Large intestine (tissue), 3 donors: ENCODE results near the gene ENOSF1. TPM values are rescaled to one million over a fixed set of nuclear protein-coding genes. Genes with fewer than 3 reads are reported as not detected.

Experiments
- DNase-seq, 2 donors: peaks; one replicate each; pipeline versions ENCODE4 v3.0.0 to v3.0.0-alpha.2; 2013
- H3K27ac ChIP-seq: one replicate; pipeline ENCODE4 v1.5.1; 2013; ENCODE audit warnings: low read length
- H3K27me3 ChIP-seq: 2 replicates; pipeline ENCODE4 v1.6.1; 2013; ENCODE audit warnings: low read length; ENCODE audit not compliant: control insufficient read depth, insufficient read depth
- H3K36me3 ChIP-seq: 2 replicates; pipeline ENCODE4 v1.6.1; 2013; ENCODE audit warnings: low read length; ENCODE audit not compliant: control insufficient read depth, insufficient read depth
- H3K4me1 ChIP-seq: one replicate; pipeline ENCODE4 v1.6.1; 2013; ENCODE audit warnings: low read length; ENCODE audit not compliant: control insufficient read depth, insufficient read depth
- H3K4me3 ChIP-seq: one replicate; pipeline ENCODE4 v1.5.1; 2013; ENCODE audit warnings: low read length
- H3K9me3 ChIP-seq: one replicate; pipeline ENCODE4 v1.6.1; 2013; ENCODE audit warnings: mild to moderate bottlenecking, low read depth, low read length, moderate library complexity; ENCODE audit not compliant: control insufficient read depth
- WGBS: methylation state at CpG from one replicate; pipeline ENCODE4 v1.1.5; 2013; ENCODE audit warnings: low lambda C conversion rate; ENCODE audit not compliant: insufficient coverage; 5-methylcytosine and 5-hydroxymethylcytosine counted together
- polyA plus RNA-seq: library from polyadenylated mRNA; unstranded; fragments of 120-200 nt; gene quantifications from one replicate; pipeline ENCODE4 v1.2.1, GENCODE V29; 2013

Gene ENOSF1
- polyA plus RNA-seq, 1 donor, result 291 TPM

DNA sequence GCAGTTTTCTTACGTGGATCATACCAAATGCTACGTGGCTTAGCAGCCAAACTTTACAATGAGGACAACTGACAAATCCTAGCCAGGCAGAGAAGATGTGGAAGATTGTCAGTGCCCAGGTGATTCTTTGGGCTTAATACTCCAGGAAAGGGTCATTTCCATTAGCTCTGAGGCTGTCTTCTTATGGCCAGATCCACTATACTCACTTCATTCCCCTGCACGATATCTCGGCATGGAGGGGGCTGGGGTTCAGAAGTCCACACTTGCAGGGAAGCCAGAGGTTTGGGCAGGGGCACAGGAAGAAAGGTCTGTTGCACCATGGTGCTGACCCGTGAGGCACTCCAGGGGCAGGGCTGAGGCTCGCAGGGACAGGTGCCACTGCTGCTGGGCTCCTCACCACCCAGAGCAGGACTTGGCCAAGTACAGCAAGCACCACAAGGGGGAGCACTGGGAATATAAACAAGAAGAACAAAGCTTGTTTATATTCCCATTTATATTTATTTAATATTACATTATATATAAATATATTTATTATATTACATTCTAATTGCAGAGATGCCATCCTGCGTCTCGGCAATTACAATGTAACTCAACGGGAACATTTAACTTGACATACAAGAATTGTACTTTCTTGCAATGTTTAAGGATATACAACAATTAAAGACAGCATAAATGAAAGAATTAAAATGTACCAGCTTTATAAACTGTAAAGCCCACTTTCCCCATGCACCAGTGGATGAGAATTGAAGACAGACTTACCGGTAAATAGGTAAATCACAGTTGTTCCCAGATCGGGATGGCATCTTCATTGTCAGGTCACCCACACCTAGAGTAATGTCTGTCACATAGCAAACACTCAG lies 88.4 kb downstream of the ENOSF1 start:
- Histone ChIP-seq H3K4me3 (no peak overlapping the region), H3K9me3 (no peaks in the 10 kb centered on the region), H3K27ac (no peak overlapping the region), H3K27me3 (peaks cover 4% of the 10 kb centered on the region), H3K4me1 (no peaks in the 10 kb centered on the region), H3K36me3 (no peaks in the 10 kb centered on the region)
- DNase-seq, result peak; percentile 43 to 53
- 58% methylated on average over 2 of the region's 11 CpGs for WGBS

DNA sequence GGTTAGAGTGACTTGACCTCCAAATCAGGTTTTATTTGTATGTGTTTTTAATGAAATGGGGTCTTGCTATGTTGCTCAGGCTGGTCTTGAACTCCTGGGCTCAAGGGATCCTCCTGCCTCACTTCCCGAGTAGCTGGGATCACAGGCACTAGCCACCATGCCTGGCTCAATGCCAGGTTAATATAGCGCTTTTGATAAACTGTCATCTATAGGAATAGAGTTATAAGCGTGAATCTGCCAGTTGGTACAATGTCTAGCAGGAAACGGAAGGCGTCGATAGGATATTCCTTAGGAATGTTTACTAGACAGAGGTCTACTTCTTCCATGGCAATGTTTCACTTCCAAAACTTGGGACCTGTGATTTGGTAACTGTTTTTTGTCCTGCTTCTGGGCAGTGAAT lies 90.1 kb downstream of the ENOSF1 start:
- no CpG with 5 or more reads among the region's 6 CpGs for WGBS
- no peak for DNase-seq
- H3K4me3 ChIP-seq, result no peak overlapping the region
- H3K4me1 ChIP-seq, result no peaks in the 10 kb centered on the region
- H3K36me3 ChIP-seq, result no peaks in the 10 kb centered on the region
- peaks cover 4% of the 10 kb centered on the region for H3K27me3 ChIP-seq
- no peaks in the 10 kb centered on the region for H3K9me3 ChIP-seq
- no peak overlapping the region for H3K27ac ChIP-seq

- Histone ChIP-seq H3K36me3 (no peaks in the 10 kb centered on the region), H3K9me3 (no peaks in the 10 kb centered on the region), H3K27me3 (peaks cover 4% of the 10 kb centered on the region), H3K4me1 (no peaks in the 10 kb centered on the region), H3K4me3 (no peak overlapping the region), H3K27ac (no peak overlapping the region)
- WGBS, result no CpG with 5 or more reads among the region's 7 CpGs
- DNase-seq, result no peak
Measured at GRCh38 chr18:621291-622043, 91.0 kb downstream of the ENOSF1 start.

Other genes with a start within 250 kb of the ENOSF1 start
- gene COLEC12, start 211.9 kb downstream of the ENOSF1 start, polyA plus RNA-seq, result 19.1 TPM
- not detected for gene CETN1, start 132.2 kb downstream of the ENOSF1 start, polyA plus RNA-seq
- 1.3 TPM for gene CLUL1, start 115.6 kb downstream of the ENOSF1 start, polyA plus RNA-seq
- 69.9 TPM for gene TYMS, start 55.0 kb downstream of the ENOSF1 start, polyA plus RNA-seq
- 47.7 TPM for gene YES1, start 99.6 kb upstream of the ENOSF1 start, polyA plus RNA-seq
- gene ADCYAP1, start 192.2 kb upstream of the ENOSF1 start, polyA plus RNA-seq, result 4.4 TPM